ENCODE results near the gene SCUBE1. TPM values are rescaled to one million over a fixed set of nuclear protein-coding genes. Genes with fewer than 3 reads are reported as not detected.

The SCUBE1 gene
- polyA plus RNA-seq, 1 of the 3 experiments (the other 2 are of a cell fraction) = 0.56 TPM

GRCh38 chr22:43226377-43227238 lies 116.6 kb downstream of the SCUBE1 start:
- H3K4me1 ChIP-seq (ENCODE audit: control insufficient read depth in 1 of 2, insufficient read depth in 2 of 2, low read depth in 1 of 2, low read length in 1 of 2) = peaks cover 0 to 10% of the 10 kb centered on the region in 2 experiments; a peak in 1 of 4 replicates
- no peaks in the 10 kb centered on the region for H3K27me3 ChIP-seq (ENCODE audit: insufficient read depth)
- ChIA-PET CTCF (no interaction called here), POLR2A (no interaction called here)
- WGBS (ENCODE audit: low lambda C conversion rate) = 66% methylated on average over 7 of the region's 19 CpGs
- no peaks in the 10 kb centered on the region for H3F3A ChIP-seq (replicated peaks; ENCODE audit: insufficient read depth)
- H3K4me3 ChIP-seq (ENCODE audit: low read depth in 2 of 2, low read length in 1 of 2) = no peak overlapping the region
- no peak overlapping the region for H3K4me2 ChIP-seq
- H4K20me1 ChIP-seq (ENCODE audit: insufficient read depth) = no peaks in the 10 kb centered on the region
- no peaks in the 10 kb centered on the region for H3K36me3 ChIP-seq (replicated peaks in 1 of 2; ENCODE audit: control insufficient read depth in 1 of 2, insufficient read depth in 2 of 2, low read length in 1 of 2)
- H3K9me3 ChIP-seq = no peaks in the 10 kb centered on the region
- DNase-seq = peak; percentile 39
- H3K9me2 ChIP-seq = no peaks in the 10 kb centered on the region
- no peak overlapping the region for H3K27ac ChIP-seq (ENCODE audit: low read depth in 2 of 2, low read length in 1 of 2)
- H2AFZ ChIP-seq (ENCODE audit: low read depth) = no peak overlapping the region
- TF ChIP-seq RXRA (IDR thresholded peaks at IDR 0.05; ENCODE audit: borderline replicate concordance, low read depth) = no peak
- no peak overlapping the region for H3K9ac ChIP-seq
- H3K79me2 ChIP-seq (ENCODE audit: insufficient read depth) = no peaks in the 10 kb centered on the region

GRCh38 chr22:43225609-43226008 lies 117.6 kb downstream of the SCUBE1 start:
- Histone ChIP-seq H3K27me3 (ENCODE audit: insufficient read depth) (no peaks in the 10 kb centered on the region), H3K9me3 (no peaks in the 10 kb centered on the region), H3K4me1 (ENCODE audit: control insufficient read depth in 1 of 2, insufficient read depth in 2 of 2, low read depth in 1 of 2, low read length in 1 of 2) (peaks cover 0 to 5% of the 10 kb centered on the region in 2 experiments; a peak in 1 of 4 replicates), H3K4me3 (ENCODE audit: low read depth in 2 of 2, low read length in 1 of 2) (no peak overlapping the region), H3K36me3 (replicated peaks in 1 of 2; ENCODE audit: control insufficient read depth in 1 of 2, insufficient read depth in 2 of 2, low read length in 1 of 2) (no peaks in the 10 kb centered on the region), H3K27ac (ENCODE audit: low read depth in 2 of 2, low read length in 1 of 2) (no peak overlapping the region), H3K9me2 (no peaks in the 10 kb centered on the region), H3K9ac (no peak overlapping the region), H2AFZ (ENCODE audit: low read depth) (no peak overlapping the region), H4K20me1 (ENCODE audit: insufficient read depth) (no peaks in the 10 kb centered on the region), H3F3A (replicated peaks; ENCODE audit: insufficient read depth) (no peaks in the 10 kb centered on the region), H3K4me2 (no peak overlapping the region), H3K79me2 (ENCODE audit: insufficient read depth) (no peaks in the 10 kb centered on the region)
- CTCF ChIA-PET = no interaction called here
- WGBS (ENCODE audit: low lambda C conversion rate) = 86% methylated on average over 4 of the region's 8 CpGs
- POLR2A ChIA-PET = no interaction called here
- TF ChIP-seq TEAD4 (IDR thresholded peaks at IDR 0.05; ENCODE audit: borderline replicate concordance, insufficient read depth) = no peak
- no peak for TF ChIP-seq CHD2 (IDR thresholded peaks at IDR 0.05; ENCODE audit: low read length, partially characterized antibody)
- no peak for TF ChIP-seq TCF12 (IDR thresholded peaks at IDR 0.05)
- no peak for TF ChIP-seq MEF2A (IDR thresholded peaks at IDR 0.05; ENCODE audit: borderline replicate concordance, low read depth)
- TF ChIP-seq RXRA (IDR thresholded peaks at IDR 0.05; ENCODE audit: borderline replicate concordance, low read depth) = no peak
- no peak for TF ChIP-seq USF1 (IDR thresholded peaks at IDR 0.05; ENCODE audit: borderline replicate concordance, low read depth)
- no peak for TF ChIP-seq MXI1 (IDR thresholded peaks at IDR 0.05; ENCODE audit: low read depth, low read length)
- no peak for TF ChIP-seq EP300 (IDR thresholded peaks at IDR 0.05; ENCODE audit: borderline replicate concordance in 1 of 2, low read depth in 1 of 2, low read length in 1 of 2)
- TF ChIP-seq YY1 (IDR thresholded peaks at IDR 0.05; ENCODE audit: low read depth) = no peak
- DNase-seq = no peak

- H2AFZ ChIP-seq (ENCODE audit: low read depth) = no peak overlapping the region
- no peak overlapping the region for H3K9ac ChIP-seq
- H3K36me3 ChIP-seq (replicated peaks in 1 of 2; ENCODE audit: control insufficient read depth in 1 of 2, insufficient read depth in 2 of 2, low read length in 1 of 2) = no peaks in the 10 kb centered on the region
- no peaks in the 10 kb centered on the region for H3K79me2 ChIP-seq (ENCODE audit: insufficient read depth)
- WGBS (ENCODE audit: low lambda C conversion rate) = 100% methylated on average over 1 of the region's 13 CpGs
- H4K20me1 ChIP-seq (ENCODE audit: insufficient read depth) = no peaks in the 10 kb centered on the region
- no peak overlapping the region for H3K27ac ChIP-seq (ENCODE audit: low read depth in 2 of 2, low read length in 1 of 2)
- H3K4me1 ChIP-seq (ENCODE audit: control insufficient read depth in 1 of 2, insufficient read depth in 2 of 2, low read depth in 1 of 2, low read length in 1 of 2) = peaks cover 0 to 5% of the 10 kb centered on the region in 2 experiments; a peak in 1 of 4 replicates
- H3K9me2 ChIP-seq = no peaks in the 10 kb centered on the region
- no peak for DNase-seq
- ChIA-PET CTCF (interaction anchor here (2.0 kb wide), 1 partner anchor 8 kb away, joined by 7 read pairs; no protein-coding TSS in a partner anchor), POLR2A (no interaction called here)
- no peak overlapping the region for H3K4me2 ChIP-seq
- no peaks in the 10 kb centered on the region for H3K9me3 ChIP-seq
- no peak overlapping the region for H3K4me3 ChIP-seq (ENCODE audit: low read depth in 2 of 2, low read length in 1 of 2)
- no peaks in the 10 kb centered on the region for H3F3A ChIP-seq (replicated peaks; ENCODE audit: insufficient read depth)
- no peaks in the 10 kb centered on the region for H3K27me3 ChIP-seq (ENCODE audit: insufficient read depth)
- TF ChIP-seq MXI1 (IDR thresholded peaks at IDR 0.05; ENCODE audit: low read depth, low read length) (no peak), EZH2phosphoT487 (IDR thresholded peaks at IDR 0.05; ENCODE audit: borderline replicate concordance, low read depth) (no peak), IRF3 (IDR thresholded peaks at IDR 0.05; ENCODE audit: low read depth, low read length) (no peak), YY1 (IDR thresholded peaks at IDR 0.05; ENCODE audit: low read depth) (no peak), CHD2 (IDR thresholded peaks at IDR 0.05; ENCODE audit: low read length, partially characterized antibody) (no peak), ZBTB33 (IDR thresholded peaks at IDR 0.05; ENCODE audit: borderline replicate concordance, low read depth) (no peak), FOXJ3 (CRISPR knock-in tag; IDR thresholded peaks at IDR 0.05) (no peak), CTCF (IDR thresholded peaks at IDR 0.05) (no peak)
Measured at GRCh38 chr22:43222987-43223386, 120.2 kb downstream of the SCUBE1 start.

All from SK-N-SH (cell line).